WTC11 (cell line): ENCODE data around the gene GABRR1. TPM values are rescaled to one million over a fixed set of nuclear protein-coding genes. Genes with fewer than 3 reads are reported as not detected.

Source experiments
- ATAC-seq: fragments of 200-7000 bp; cut with Tn5 transposase; 2 replicates; pipeline ENCODE4 v1.10.0; 2021; ENCODE audit warnings: mild to moderate bottlenecking, moderate library complexity
- CTCF ChIA-PET: fragments of 300-600 bp; sonication (Branson Sonifier 250); formaldehyde crosslinking; loops from one replicate; lab custom pipeline; 2021; ENCODE audit warnings: antibody characterized with exemption; lab: Charles Lee
- POLR2A ChIA-PET: fragments of 350-600 bp; sonication (Branson Sonifier 250); formaldehyde crosslinking; loops from one replicate; lab custom pipeline; 2021; ENCODE audit warnings: antibody characterized with exemption; lab: Charles Lee
- DNase-seq: peaks from one replicate; pipeline ENCODE4 v3.0.0; 2021; ENCODE audit warnings: low spot score
- H3K27ac Mint-ChIP-seq: 2 replicates; pipeline ENCODE4 v1.8.0; 2021; ENCODE audit warnings: mixed read lengths
- H3K27me3 Mint-ChIP-seq: 2 replicates; pipeline ENCODE4 v1.8.0; 2021; ENCODE audit warnings: low read depth, mild to moderate bottlenecking, moderate library complexity, mixed read lengths
- H3K36me3 Mint-ChIP-seq: 2 replicates; pipeline ENCODE4 v1.8.0; 2021; ENCODE audit warnings: mixed read lengths
- H3K4me1 Mint-ChIP-seq: 2 replicates; pipeline ENCODE4 v1.8.0; 2022; ENCODE audit warnings: mixed read lengths
- H3K4me3 Mint-ChIP-seq: 2 replicates; pipeline ENCODE4 v1.8.0; 2021; ENCODE audit warnings: mild to moderate bottlenecking, moderate library complexity, mixed read lengths
- H3K9me3 Mint-ChIP-seq: 2 replicates; pipeline ENCODE4 v1.8.0; 2021; ENCODE audit warnings: mixed read lengths
- ATF2 ChIP-seq: sonication (generic); formaldehyde crosslinking; IDR thresholded peaks from 2 replicates; pipeline ENCODE4 v1.8.1; 2022; ENCODE audit warnings: low read depth, missing genetic modification reagents, borderline replicate concordance
- ATF3 ChIP-seq: sonication (generic); formaldehyde crosslinking; conservative IDR thresholded peaks from 2 replicates; pipeline ENCODE4 v1.8.1; 2022; ENCODE audit warnings: mild to moderate bottlenecking, missing genetic modification reagents
- ATF6 ChIP-seq: sonication (generic); formaldehyde crosslinking; IDR thresholded peaks from 2 replicates; pipeline ENCODE4 v1.8.1; 2023; ENCODE audit warnings: mild to moderate bottlenecking, missing genetic modification reagents
- CREB1 ChIP-seq: sonication (generic); formaldehyde crosslinking; IDR thresholded peaks from 2 replicates; pipeline ENCODE4 v1.8.0; 2023; ENCODE audit warnings: mild to moderate bottlenecking, missing genetic modification reagents
- FOXP1 ChIP-seq: sonication (generic); formaldehyde crosslinking; IDR thresholded peaks from 2 replicates; pipeline ENCODE4 v1.8.0; 2022; ENCODE audit warnings: missing genetic modification reagents, mild to moderate bottlenecking, moderate library complexity, borderline replicate concordance
- GTF2I ChIP-seq: fragments of 250-450 bp; sonication (Bioruptor Pico); conservative IDR thresholded peaks from 2 replicates; pipeline ENCODE4 v1.4.0; 2021; ENCODE audit warnings: mild to moderate bottlenecking
- IRF2 ChIP-seq: sonication (generic); formaldehyde crosslinking; IDR thresholded peaks from 2 replicates; pipeline ENCODE4 v1.8.0; 2022; ENCODE audit warnings: low read depth, missing genetic modification reagents, borderline replicate concordance
- MAX ChIP-seq: sonication (generic); formaldehyde crosslinking; IDR thresholded peaks from 2 replicates; pipeline ENCODE4 v1.8.0; 2022; ENCODE audit warnings: mild to moderate bottlenecking, missing genetic modification reagents
- MXD4 ChIP-seq: fragments of 250-450 bp; sonication (Bioruptor Pico); IDR thresholded peaks from 2 replicates; pipeline ENCODE4 v1.8.0; 2021; ENCODE audit warnings: mild to moderate bottlenecking, moderate library complexity, borderline replicate concordance
- NFE2L1 ChIP-seq: sonication (generic); formaldehyde crosslinking; IDR thresholded peaks from 2 replicates; pipeline ENCODE4 v1.8.1; 2023; ENCODE audit warnings: missing genetic modification reagents
- PRDM15 ChIP-seq: sonication (generic); formaldehyde crosslinking; IDR thresholded peaks from 2 replicates; pipeline ENCODE4 v1.8.0; 2022; ENCODE audit warnings: missing genetic modification reagents
- PREB ChIP-seq: sonication (generic); formaldehyde crosslinking; IDR thresholded peaks from 2 replicates; pipeline ENCODE4 v1.8.1; 2022; ENCODE audit warnings: mild to moderate bottlenecking, missing genetic modification reagents, moderate library complexity, borderline replicate concordance
- RORB ChIP-seq: fragments of 250-450 bp; sonication (Bioruptor Pico); IDR thresholded peaks from 2 replicates; pipeline ENCODE4 v1.9.0; 2021; ENCODE audit warnings: mild to moderate bottlenecking
- ZNF219 ChIP-seq: sonication (generic); formaldehyde crosslinking; IDR thresholded peaks from 2 replicates; pipeline ENCODE4 v1.8.0; 2023; ENCODE audit warnings: missing genetic modification reagents, mild to moderate bottlenecking, borderline replicate concordance
- ZNF232 ChIP-seq: sonication (generic); formaldehyde crosslinking; IDR thresholded peaks from 2 replicates; pipeline ENCODE4 v1.8.0; 2022; ENCODE audit warnings: mild to moderate bottlenecking, missing genetic modification reagents
- ZNF317 ChIP-seq: sonication (generic); formaldehyde crosslinking; IDR thresholded peaks from 2 replicates; pipeline ENCODE4 v1.8.1; 2023; ENCODE audit warnings: low read depth, mild to moderate bottlenecking, moderate library complexity, missing genetic modification reagents, borderline replicate concordance
- ZNF396 ChIP-seq: fragments of 250-450 bp; sonication (Bioruptor Pico); IDR thresholded peaks from 2 replicates; pipeline ENCODE4 v1.8.0; 2021; ENCODE audit warnings: mild to moderate bottlenecking, moderate library complexity, borderline replicate concordance
- ZNF416 ChIP-seq: fragments of 250-450 bp; sonication (Bioruptor Pico); IDR thresholded peaks from 2 replicates; pipeline ENCODE4 v1.9.0; 2021; ENCODE audit warnings: mild to moderate bottlenecking, inconsistent platforms
- ZNF425 ChIP-seq: fragments of 250-450 bp; sonication (Bioruptor Pico); conservative IDR thresholded peaks from 2 replicates; pipeline ENCODE4 v1.9.0; 2021; ENCODE audit warnings: mild to moderate bottlenecking
- ZSCAN18 ChIP-seq: fragments of 250-450 bp; sonication (Bioruptor Pico); IDR thresholded peaks from 2 replicates; pipeline ENCODE4 v2.1.2; 2022; ENCODE audit warnings: mild to moderate bottlenecking, moderate library complexity
- total RNA-seq: library from RNA; stranded (reverse); gene quantifications from 3 replicates; pipeline ENCODE4 v1.2.3, GENCODE V29; 2021

Gene GABRR1
- total RNA-seq, 1 experiment from 2014 or later, result 0.24 TPM

GRCh38 chr6:89255417-89255816 lies 38.3 kb upstream of the GABRR1 start (continued):
- TF ChIP-seq ATF2 (CRISPR knock-in tag) (no peak), ZNF425 (CRISPR knock-in tag) (no peak), MAX (CRISPR knock-in tag) (no peak), ZSCAN18 (CRISPR knock-in tag) (no peak), ZNF219 (CRISPR knock-in tag) (no peak), FOXP1 (no peak), ATF3 (CRISPR knock-in tag) (no peak), MXD4 (no peak), IRF2 (no peak), ZNF232 (no peak), ZNF416 (CRISPR knock-in tag) (no peak), NFE2L1 (CRISPR knock-in tag) (no peak)
- TF ChIP-seq, all 79 proteins: peak for 0

- Mint-ChIP-seq H3K27ac (no peak overlapping the region), H3K9me3 (no peaks in the 10 kb centered on the region), H3K4me1 (no peaks in the 10 kb centered on the region), H3K27me3 (no peaks in the 10 kb centered on the region; the same call in none of the 2 replicates), H3K36me3 (no peaks in the 10 kb centered on the region), H3K4me3 (no peak overlapping the region)
- DNase-seq, result no peak
- ChIA-PET CTCF (interaction anchor here (0.6 kb wide), 1 partner anchor 1526 kb away, joined by 4 read pairs; no protein-coding TSS in a partner anchor), POLR2A (no interaction called here)
- no peak for ATAC-seq
- TF ChIP-seq ATF6 (CRISPR knock-in tag), result no peak
- no peak for TF ChIP-seq ATF3 (CRISPR knock-in tag)
- TF ChIP-seq GTF2I (CRISPR knock-in tag), result no peak
- TF ChIP-seq RORB (CRISPR knock-in tag), result no peak
- no peak for TF ChIP-seq ZNF317
- TF ChIP-seq CREB1 (CRISPR knock-in tag), result no peak
- no peak for TF ChIP-seq PRDM15 (CRISPR knock-in tag)
- no peak for TF ChIP-seq PREB (CRISPR knock-in tag)
- TF ChIP-seq ZNF396 (CRISPR knock-in tag), result no peak
Observed at GRCh38 chr6:89254569-89254968, 37.4 kb upstream of the GABRR1 start.
